ENCODE results near the gene NBL1.
"Not testable (repeated sequence)": the region's sequence is repeated elsewhere in the genome, so short reads cannot be mapped to it uniquely, and the experiment has no call there.

The NBL1 gene

GRCh38 chr1:19623523-19623922 lies 20.6 kb upstream of the NBL1 start:
- no peak for DNase-seq

DNA sequence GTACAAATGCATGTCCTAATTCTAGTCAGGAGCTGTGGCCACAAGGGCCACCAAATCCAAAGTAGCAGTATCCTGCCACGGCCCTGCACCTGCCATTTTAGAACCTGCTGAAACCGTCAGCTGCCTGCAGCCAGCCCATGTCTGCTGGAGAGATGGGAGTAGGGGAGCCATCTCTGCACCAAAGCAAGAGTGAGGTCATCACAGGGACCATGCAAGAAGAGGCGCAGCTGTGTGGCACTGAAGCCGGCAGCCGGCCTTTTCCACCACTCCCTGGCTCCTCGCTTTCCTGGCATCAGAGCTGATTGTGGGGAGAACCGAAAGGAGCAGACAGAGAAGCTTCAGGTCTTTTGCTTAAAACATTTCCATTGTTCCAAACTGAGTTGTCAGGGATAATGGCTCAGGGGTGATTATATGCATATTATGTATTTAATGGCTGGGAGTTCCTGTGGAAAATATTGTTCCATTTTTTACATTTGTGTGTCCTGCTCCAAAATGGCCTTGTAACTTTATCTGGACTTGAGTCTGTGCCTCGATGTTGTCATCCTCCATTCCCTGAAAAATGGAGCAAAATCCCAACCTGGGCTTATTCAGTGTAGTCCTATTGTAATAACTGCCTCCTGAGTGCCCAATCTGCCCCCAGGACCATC lies 18.7 kb upstream of the NBL1 start:
- DNase-seq: no peak

DNA sequence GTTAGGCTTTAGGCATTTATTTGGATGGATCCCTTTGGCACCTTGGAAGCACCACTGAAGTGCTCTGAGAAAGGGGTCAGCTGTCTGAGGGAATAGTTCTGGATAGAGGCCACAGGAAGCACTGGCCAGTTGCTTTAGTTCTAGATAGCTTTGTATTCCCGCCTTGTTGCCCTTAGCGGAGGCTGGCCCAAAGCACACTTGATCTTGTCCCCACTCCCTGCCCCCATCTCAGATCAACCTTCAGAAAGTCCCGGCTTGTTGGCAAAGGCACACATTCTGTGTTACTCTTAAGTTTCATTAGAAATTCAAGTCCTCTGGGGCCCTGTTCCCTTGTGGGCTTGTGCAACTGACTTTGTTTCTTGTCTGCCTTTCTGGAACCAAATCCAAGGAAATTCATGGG lies 15.2 kb upstream of the NBL1 start:
- no peak for DNase-seq

DNA sequence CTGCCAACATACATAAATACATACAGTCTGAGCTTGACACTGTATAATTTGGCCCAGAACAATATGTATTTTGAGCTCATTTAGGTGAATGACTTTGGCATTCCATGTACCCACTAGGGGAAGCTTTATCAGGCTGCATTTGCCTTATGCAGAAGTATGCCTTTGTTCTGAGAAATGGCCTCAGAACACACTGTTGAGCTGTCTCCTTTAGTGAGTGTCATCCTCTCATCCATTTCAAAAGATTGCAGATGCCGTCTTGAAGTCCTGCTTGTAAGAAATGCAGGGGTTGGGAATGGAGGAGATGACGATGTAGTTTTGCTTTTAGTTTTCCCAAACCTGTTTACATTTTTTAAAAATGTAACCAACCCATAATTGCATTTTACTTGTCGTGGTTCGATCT lies 14.8 kb upstream of the NBL1 start:
- DNase-seq: no peak

DNA sequence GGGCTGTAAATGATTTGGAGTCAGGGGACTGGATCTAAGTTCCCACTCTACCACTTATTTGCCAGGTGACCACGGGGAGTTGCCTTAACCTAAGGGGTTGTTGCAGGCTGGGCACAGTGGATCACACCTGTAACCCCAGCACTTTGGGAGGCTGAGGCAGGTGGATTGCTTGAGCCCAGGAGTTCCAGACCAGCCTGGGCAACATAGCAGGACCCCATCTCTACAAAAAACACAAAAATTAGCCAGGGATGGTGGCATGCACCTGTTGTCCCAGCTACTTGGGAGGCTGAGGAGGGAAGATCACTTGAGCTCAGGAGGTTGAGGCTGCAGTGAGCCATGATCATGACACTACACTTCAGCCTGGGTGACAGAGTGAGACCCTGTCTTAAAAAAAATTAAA lies 13.9 kb upstream of the NBL1 start:
- DNase-seq: not testable (repeated sequence)

DNA sequence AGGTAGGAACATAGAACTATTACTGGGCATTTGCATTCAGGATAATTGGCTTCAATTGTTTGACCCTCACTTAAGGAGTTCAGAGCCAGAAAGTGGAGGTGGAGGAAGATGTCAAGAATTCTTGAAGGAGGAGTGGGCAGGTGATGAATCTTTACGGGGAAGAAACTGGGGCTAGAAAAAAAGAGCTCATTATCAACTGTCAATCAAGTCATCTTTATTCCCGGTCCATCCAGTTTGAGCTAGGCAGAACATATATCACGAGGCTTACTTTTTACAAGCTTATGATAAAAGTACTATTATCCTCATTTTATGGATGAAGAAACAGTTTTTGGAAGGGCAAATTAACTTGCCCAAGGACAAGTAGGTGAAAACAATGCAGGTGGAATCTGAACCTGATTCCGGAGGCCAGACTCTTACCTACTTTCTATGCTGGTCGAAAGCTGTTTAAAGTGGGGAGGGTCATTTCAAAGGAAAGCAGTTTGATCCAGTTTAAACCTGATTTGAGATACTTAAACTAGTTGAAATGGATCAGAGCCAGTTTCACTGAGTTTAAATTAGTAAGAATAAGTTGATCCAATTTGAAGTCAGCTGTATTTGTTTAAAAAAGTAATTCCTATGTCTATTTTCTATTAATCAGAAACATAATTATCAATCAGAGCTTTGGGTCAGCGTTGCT lies 13.3 kb upstream of the NBL1 start:
- no peak for DNase-seq

GRCh38 chr1:19632211-19632610 lies 11.9 kb upstream of the NBL1 start:
- DNase-seq: no peak

DNA sequence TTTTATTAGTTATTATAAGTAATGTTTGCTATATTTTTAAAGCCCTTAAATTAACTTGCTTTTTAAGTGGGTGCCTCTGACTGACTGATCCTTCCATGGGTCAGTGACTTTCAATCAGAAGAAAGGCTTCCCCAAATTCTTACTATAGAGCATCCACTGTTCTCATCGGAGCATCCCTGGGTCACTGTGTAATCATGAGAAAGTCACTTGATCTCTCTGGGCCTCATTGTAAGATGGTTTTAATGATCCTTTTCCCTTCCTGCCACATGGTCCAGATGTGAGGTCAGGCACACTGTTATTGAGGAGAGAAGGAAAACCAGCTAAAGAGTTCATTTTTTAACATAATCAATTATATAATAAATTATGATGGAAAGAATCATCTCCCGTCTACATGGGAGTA lies 11.0 kb upstream of the NBL1 start:
- no peak for DNase-seq

DNA sequence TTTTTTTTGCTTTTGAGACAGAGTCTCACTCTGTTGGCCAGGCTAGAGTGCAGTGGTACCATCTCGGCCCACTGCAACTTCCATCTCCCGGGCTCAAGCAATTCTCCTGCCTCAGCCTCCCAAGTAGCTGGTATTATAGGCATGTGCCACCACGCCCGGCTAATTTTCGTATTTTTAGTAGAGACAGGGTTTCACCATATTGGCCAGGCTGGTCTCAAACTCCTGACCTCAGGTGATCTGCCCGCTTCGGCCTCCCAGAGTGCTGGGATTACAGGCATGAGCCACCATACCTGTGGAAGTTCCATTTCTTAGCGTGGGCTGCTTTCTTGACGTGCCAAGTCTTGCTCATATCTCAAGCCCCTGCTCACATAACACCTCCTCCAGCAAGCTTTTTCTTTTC lies 9.0 kb upstream of the NBL1 start:
- not testable (repeated sequence) for DNase-seq

DNA sequence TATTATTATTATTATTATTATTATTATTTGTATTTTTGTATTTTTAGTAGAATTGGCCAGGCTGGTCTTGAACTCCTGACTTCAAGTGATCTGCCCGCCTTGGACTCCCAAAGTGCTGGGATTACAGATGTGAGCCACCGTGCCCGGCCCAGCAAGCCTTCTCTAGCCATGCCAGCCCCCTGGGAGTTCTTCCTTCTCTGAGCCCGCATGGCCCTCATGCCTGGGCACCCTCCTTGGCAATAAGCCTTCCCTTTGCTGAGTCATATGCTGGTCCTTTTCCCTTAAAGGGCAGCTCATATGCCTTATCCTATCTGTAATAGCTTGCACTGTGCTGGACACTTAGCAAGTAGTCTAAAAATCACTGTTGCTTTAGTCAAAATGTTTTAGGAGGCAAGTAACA lies 8.5 kb upstream of the NBL1 start:
- no peak for DNase-seq

GRCh38 chr1:19636065-19636464 lies 8.0 kb upstream of the NBL1 start:
- no peak for DNase-seq

DNA sequence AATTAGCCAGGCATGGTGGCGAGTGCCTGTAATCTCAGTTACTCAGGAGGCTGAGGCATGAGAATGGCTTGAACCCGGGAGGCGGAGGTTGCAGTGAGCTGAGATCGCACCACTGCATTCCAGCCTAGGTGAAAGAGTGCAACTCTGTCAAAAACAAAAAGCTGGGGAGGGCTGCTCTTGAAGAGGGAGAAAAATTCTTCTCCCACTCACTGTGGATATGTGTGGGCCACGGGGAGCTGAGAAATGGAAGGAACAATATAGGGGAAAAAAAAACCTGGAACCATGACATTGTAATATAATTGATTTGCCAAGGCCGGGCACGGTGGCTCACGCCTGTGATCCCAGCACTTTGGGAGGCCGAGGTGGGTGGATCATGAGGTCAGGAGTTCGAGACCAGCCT lies 7.4 kb upstream of the NBL1 start:
- DNase-seq: not testable (repeated sequence)

DNA sequence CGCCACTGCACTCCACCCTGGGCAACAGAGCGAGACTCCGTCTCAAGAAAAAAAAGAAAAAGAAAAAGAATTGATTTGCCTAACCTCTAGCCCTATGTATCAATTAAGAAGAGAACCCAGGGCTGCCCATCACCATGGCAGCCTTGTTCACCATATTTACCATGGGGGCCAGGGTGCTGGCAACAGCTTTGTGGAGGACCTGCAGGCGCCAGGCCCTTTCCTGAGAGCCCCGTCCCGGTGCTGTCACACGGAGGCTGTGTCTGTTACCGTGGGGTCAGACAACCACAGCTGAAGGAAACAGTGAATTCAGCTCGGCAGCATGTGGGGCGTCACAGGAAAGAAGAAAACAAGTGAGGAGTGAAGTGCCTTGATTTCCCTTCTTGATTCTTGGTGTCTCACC lies 6.5 kb upstream of the NBL1 start:
- DNase-seq: no peak

DNA sequence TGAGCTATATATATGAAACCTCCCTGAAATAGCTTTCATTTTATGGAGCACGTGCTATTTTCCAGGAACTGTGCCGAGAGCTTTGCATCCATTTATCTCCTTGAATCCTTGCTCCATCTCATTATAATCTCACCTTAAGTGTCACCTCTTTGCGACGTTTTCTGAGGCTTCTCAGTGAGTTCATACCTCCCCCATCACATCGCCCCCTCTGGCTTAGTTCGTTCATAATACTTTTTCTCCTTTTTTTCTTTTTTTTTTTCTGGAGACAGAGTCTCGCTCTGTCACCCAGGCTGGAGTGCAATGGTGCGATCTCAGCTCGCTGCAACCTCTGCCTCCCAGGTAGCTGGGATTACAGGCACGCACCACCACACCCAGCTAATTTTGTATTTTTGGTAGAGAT lies 4.9 kb upstream of the NBL1 start:
- not testable (repeated sequence) for DNase-seq

GRCh38 chr1:19639999-19640362 lies 4.1 kb upstream of the NBL1 start:
- no peak for DNase-seq

DNA sequence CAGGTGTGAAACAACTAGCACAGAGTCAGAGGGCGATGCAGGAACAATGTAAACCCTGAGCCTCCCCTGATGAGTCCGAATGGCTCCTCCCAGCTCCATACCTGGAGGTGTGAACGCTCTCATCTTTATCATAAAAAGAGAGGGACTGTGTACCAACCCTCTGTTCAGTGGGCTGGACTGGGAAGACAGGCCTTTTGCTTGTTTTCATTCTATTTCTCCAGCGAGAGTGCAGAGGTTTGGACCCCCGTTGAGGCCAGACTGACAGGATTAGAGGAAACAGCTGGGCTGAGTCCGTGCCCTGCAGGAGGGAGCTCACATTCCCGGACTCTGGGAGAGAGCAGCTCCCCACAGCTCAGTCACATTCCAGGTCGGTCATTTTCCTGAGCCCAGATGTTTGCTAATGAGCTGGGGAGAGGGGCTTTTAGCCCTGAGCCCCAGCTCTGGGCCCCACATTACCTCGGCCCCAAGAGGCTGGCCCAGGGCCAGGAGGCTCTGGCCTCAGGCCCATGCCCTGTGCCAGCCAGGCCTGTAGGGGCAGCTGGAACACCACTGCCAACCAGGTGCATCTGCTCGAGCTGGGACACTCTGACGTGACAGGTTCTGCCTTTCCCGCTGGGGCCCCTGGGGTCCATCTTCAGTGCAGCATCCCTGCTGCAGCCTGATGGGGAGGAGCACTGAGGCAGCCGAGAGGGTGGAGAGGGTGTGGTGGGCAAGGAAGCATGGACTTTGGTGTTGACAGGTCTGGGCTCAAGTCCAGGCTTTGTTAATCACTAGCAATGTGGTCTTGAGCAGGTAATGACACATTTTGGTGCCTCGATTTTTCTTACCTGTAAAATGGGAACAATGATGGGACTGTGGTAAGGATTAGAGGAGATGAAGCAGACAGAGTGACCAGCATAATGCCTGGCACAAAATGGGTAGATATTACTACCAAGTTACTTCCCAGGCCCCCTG lies 3.5 kb upstream of the NBL1 start:
- DNase-seq: no peak

DNA sequence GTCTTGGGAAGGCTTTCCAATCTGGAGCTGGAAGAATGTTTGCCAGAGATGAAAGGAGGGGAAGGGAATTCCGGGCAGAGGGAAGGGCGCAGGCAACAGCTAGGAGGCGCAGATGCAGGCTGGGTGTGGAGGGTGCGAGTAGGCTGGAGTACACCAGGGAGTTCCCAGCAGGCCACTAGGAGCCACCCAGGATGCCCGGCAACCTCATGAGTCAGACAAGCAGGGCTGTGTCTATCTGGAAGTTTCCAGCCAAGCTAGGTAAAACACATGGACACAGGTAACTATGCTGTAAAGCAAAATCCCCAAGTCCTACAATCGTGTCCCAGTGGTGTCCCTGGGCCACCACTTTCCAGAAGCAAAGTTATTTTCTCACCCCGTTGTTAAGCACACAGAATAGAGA lies 990 bp upstream of the NBL1 start:
- no peak for DNase-seq

DNA sequence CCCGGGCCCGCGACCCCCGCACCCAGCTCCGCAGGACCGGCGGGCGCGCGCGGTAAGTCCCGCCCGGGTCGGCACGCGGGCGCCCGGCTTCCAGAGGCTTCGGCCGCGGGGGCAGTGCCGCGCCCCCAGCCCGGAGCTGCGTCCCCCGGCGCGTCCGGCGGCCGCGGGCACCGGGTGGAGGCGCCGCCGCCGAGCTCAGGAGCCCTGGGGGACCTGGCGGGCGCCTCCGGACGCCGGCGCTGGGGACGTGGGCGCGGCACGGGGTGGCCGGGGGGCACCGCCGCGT lies 227 bp downstream of the NBL1 start:
- DNase-seq: no peak

DNA sequence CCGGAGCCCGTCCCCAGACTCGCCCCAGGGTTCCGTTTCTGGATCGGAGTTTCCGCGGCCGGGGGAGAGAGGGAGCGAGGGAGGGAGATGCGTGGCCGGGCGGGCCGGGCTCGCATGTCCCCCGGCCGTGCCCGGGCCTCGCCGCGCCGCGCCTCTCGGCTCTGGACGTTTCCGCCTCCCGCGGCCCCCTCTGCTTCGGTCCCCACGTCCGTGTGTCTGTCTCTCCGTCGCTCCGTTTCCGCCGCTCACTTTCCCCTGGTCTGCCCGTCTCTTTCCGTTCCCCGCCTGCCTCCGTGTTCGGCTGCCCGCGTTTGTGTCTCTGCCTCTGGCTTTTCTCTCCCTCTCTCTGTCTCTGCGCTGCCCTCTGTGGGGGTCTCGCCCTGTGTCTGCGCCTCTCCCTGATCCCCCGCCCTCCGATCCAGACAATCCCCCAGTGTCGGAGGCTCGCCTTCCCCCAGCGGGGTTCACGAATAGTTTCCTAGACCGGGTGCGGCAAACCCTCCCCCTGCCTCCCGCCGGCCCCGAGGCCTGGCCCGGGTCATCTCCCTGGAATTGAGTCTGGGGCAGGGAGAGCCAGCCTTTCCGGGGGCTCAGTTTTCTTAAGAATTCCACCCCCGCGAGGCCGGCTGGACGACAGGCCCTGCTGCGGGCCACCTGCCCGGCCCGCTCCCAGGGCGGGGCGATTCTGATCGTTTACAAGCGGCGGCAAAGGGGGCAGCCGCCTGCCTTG lies 735 bp downstream of the NBL1 start:
- peak; percentile 46 for DNase-seq

- DNase-seq: no peak
Observed at GRCh38 chr1:19645411-19646251, 1.5 kb downstream of the NBL1 start.

GRCh38 chr1:19646377-19647319 lies 2.5 kb downstream of the NBL1 start:
- no peak for DNase-seq
